Dedifferentiated amniotic fluid mesenchymal stem cell (primary cell): ENCODE measurements around the gene ADAMTS13.
"Not testable (repeated sequence)": the region's sequence is repeated elsewhere in the genome, so short reads cannot be mapped to it uniquely, and the experiment has no call there.

Experiments used
- DNase-seq: peaks from one replicate; pipeline ENCODE4 v3.0.0-alpha.2; 2016; ENCODE audit errors: extremely low spot score

Gene ADAMTS13

GRCh38 chr9:133392308-133392707 lies 29.9 kb upstream of the ADAMTS13 start:
- not testable (repeated sequence) for DNase-seq

DNA sequence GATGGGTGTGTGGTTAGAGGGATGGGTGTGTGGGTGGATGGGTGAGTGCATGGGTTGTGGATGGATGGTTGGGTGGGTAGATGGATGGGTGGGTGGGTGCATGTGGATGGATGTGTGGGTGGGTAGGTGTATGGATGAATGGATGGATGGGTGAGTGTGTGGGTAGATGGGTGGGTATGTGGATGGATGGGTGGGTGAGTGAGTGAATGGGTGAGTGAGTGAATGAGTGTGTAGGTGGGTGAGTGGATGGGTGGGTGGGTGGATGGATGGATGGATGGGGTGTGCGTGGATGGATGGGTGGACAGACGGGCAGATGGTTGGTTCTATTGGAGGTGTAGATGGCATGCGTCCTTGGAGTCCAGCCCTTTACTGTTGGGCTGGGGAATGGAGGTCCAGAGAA lies 28.8 kb upstream of the ADAMTS13 start:
- no peak for DNase-seq

DNA sequence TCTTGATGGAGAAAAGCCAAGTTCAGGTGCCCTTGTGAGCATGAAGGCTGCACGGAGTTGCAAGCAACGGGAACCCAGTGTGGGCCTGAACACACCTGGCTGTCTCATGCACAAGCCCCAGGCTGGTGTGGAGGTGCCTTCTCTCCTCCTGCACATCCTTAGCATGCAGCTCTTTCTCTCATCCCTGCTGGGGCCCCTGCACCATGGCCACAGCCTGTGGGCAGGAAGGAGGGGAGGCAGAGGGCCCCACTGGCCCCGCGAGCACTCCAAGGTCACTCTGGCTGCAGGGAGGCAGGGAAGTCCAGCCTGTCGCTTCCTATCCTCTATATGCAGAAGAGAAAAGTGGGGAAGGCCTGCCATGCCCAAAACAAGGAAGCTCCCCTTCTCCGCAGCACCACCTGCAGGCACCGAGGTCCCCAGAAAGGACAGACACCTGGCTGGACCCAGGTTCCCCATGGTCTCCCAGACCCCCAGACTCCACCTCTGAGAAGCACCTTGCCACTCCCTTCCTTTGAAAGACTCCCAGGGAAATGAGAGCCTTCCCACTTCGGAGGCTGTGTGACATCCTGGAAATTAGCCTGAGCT lies 27.4 kb upstream of the ADAMTS13 start:
- no peak for DNase-seq

- no peak for DNase-seq
These were observed 25.2 kb upstream of the ADAMTS13 start for GRCh38 chr9:133396952-133397351.

GRCh38 chr9:133397370-133397769 lies 24.8 kb upstream of the ADAMTS13 start:
- no peak for DNase-seq

DNA sequence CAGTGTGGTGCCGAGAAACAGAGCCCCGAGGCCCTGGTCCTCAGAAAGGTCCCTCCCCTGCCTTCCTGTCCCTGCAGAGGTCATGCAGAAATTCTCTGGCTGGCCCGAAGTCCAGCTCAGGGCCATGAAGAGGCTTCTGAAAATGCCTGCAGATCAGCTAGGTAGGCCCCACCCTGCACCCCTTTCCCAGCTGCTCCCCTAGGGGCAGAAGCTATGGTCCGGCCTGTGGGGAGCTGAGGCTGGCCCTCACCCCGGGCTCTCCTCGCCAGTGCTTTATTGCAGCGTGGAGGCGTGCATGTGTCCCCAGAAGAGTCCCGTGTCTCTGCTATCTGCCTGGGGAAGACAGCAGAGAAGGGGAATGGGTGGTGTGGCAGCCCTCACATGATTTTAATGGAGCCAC lies 24.3 kb upstream of the ADAMTS13 start:
- DNase-seq: no peak

GRCh38 chr9:133400292-133400691 lies 21.9 kb upstream of the ADAMTS13 start:
- no peak for DNase-seq

DNA sequence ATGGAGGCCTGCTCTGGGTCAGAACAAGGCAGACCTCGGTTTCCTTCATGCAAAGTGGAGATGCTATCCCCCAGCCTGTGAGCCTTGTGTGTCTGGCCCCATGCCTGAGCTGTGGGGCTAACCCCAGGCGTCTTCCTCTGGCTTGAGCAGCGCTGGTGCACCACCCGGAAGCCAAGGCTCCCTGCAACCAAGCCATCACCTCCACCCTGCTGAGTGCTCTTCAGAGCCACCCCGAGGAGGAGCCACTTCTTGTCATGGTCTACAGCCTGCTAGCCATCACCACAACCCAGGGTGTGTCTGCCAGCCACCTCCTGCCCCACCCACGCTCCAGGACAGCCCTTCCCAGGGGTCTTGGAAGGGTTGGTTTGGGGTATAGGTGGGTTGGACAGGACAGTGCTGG lies 20.6 kb upstream of the ADAMTS13 start:
- DNase-seq: no peak

GRCh38 chr9:133402689-133403088 lies 19.5 kb upstream of the ADAMTS13 start:
- no peak for DNase-seq

- no peak for DNase-seq
These were observed 18.3 kb upstream of the ADAMTS13 start for GRCh38 chr9:133403766-133404453.

GRCh38 chr9:133404454-133405002 lies 17.6 kb upstream of the ADAMTS13 start:
- DNase-seq: no peak

- DNase-seq: no peak
These were observed 16.4 kb upstream of the ADAMTS13 start for GRCh38 chr9:133405508-133406438.

- peak; percentile 47 for DNase-seq
These were observed 15.5 kb upstream of the ADAMTS13 start for GRCh38 chr9:133406480-133407307.

DNA sequence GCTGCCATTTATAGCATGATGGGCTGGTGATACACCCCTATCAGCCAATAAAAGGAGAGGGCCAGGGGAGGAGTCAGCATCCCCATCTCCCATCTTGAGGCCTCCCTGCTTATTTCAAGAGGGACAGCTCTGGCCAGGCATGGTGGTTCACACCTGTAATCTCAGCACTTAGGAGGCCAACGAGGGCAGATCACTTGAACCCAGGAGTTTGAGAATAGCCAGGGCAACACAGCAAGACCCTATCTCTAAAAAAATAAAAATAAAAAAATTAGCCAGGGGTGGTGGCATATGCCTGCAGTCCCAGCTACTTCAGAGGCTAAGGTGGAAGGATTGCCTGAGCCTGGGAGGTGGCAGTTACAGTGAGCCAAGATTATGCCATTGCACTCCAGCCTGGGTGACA lies 14.1 kb upstream of the ADAMTS13 start:
- no peak for DNase-seq

- DNase-seq: no peak
These were observed 7.0 kb upstream of the ADAMTS13 start for GRCh38 chr9:133415170-133415569.

- peak; percentile 62 for DNase-seq
These were observed 4.4 kb upstream of the ADAMTS13 start, which contains the start of gene REXO4 for GRCh38 chr9:133417541-133418461. TSS of gene REXO4 (minus strand) at chr9:133418010. CDS start at chr9:133417844, 166 bp downstream.

DNA sequence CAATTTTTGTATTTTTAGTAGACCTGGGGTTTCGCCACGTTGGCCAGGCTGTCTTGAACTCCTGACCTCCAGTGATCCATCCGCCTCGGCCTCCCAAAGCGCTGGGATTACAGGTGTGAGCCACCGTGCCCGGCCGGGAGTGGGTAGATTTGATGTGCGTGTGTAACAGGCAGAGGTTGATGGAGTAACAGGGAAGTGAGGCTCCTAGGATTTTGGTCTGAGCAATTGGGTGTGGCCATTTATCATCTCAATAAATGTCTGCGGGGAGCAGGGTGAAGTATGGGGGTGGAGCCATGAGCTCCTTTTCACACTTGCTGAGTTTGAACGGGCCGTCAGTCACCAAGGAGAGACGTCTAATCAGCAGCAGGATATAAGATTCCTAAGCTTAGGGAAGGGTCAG lies 3.2 kb upstream of the ADAMTS13 start:
- DNase-seq: no peak

- no peak for DNase-seq
These were observed 1.8 kb upstream of the ADAMTS13 start for GRCh38 chr9:133420392-133420827.

- no peak for DNase-seq
These were observed 1.0 kb downstream of the ADAMTS13 start for GRCh38 chr9:133423216-133423615.

DNA sequence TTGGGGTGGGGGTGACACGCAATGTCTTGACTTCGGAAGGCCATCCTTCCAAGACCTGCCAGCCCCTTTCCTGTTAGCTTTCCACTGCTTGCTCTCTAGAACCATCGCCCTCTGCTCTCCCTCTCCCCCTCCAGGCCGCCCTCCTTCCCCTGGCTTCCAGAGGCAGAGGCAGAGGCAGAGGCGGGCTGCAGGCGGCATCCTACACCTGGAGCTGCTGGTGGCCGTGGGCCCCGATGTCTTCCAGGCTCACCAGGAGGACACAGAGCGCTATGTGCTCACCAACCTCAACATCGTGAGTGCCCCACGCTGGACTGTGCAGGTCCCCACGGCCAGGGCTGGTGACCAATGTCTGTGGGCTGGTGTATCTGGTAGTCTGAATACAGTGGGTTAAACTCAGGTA lies 2.0 kb downstream of the ADAMTS13 start:
- no peak for DNase-seq
